ENCODE results near the gene CWC25. TPM values are rescaled to one million over a fixed set of nuclear protein-coding genes. Genes with fewer than 3 reads are reported as not detected.
"Not testable (repeated sequence)": the region's sequence is repeated elsewhere in the genome, so short reads cannot be mapped to it uniquely, and the experiment has no call there.

CWC25 gene
- total RNA-seq, 1 donor from 2014 or later = 38.3 TPM

- DNase-seq = no peak
- ChIA-PET POLR2A (no interaction called here), CTCF (no interaction called here)
- Mint-ChIP-seq H3K4me1 (peaks cover 12% of the 10 kb centered on the region), H3K9me3 (no peaks in the 10 kb centered on the region), H3K27me3 (no peaks in the 10 kb centered on the region), H3K27ac (no peak overlapping the region), H3K4me3 (no peak overlapping the region), H3K36me3 (ENCODE audit: low read depth) (peaks cover 26% of the 10 kb centered on the region)
- intact Hi-C loops (cut with micrococcal nuclease) = no loop called here
- TF ChIP-seq, protein P1, sequence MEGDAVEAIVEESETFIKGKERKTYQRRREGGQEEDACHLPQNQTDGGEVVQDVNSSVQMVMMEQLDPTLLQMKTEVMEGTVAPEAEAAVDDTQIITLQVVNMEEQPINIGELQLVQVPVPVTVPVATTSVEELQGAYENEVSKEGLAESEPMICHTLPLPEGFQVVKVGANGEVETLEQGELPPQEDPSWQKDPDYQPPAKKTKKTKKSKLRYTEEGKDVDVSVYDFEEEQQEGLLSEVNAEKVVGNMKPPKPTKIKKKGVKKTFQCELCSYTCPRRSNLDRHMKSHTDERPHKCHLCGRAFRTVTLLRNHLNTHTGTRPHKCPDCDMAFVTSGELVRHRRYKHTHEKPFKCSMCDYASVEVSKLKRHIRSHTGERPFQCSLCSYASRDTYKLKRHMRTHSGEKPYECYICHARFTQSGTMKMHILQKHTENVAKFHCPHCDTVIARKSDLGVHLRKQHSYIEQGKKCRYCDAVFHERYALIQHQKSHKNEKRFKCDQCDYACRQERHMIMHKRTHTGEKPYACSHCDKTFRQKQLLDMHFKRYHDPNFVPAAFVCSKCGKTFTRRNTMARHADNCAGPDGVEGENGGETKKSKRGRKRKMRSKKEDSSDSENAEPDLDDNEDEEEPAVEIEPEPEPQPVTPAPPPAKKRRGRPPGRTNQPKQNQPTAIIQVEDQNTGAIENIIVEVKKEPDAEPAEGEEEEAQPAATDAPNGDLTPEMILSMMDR (IDR thresholded peaks at IDR 0.05) = no peak
- ATAC-seq (ENCODE audit: low read depth) = no peak
These were observed 34.0 kb downstream of the CWC25 start for GRCh38 chr17:38791162-38791561.

GRCh38 chr17:38790148-38790707, 34.9 kb downstream of the CWC25 start:
- intact Hi-C loops (cut with micrococcal nuclease); DNase-seq; CTCF ChIA-PET; POLR2A ChIA-PET; H3K4me3 Mint-ChIP-seq; H3K27me3 Mint-ChIP-seq; ATAC-seq (ENCODE audit: low read depth); H3K9me3 Mint-ChIP-seq; H3K27ac Mint-ChIP-seq: not testable (repeated sequence)
- Mint-ChIP-seq H3K4me1 (peaks cover 10% of the 10 kb centered on the region), H3K36me3 (ENCODE audit: low read depth) (peaks cover 33% of the 10 kb centered on the region)

- no peak for ATAC-seq (ENCODE audit: low read depth)
- Mint-ChIP-seq H3K9me3 (no peaks in the 10 kb centered on the region), H3K27ac (no peak overlapping the region), H3K36me3 (ENCODE audit: low read depth) (peaks cover 40% of the 10 kb centered on the region), H3K4me1 (peaks cover 9% of the 10 kb centered on the region), H3K4me3 (no peak overlapping the region), H3K27me3 (no peaks in the 10 kb centered on the region)
- POLR2A ChIA-PET = no interaction called here
- TF ChIP-seq, protein P1 (IDR thresholded peaks at IDR 0.05) = no peak
- no peak for DNase-seq
- CTCF ChIA-PET = interaction anchor here (0.6 kb wide), 1 partner anchor 364 kb away, joined by 3 read pairs; no protein-coding TSS in a partner anchor
- intact Hi-C loops (cut with micrococcal nuclease) = no loop called here
These were observed 35.9 kb downstream of the CWC25 start for GRCh38 chr17:38789185-38789584.

DNA sequence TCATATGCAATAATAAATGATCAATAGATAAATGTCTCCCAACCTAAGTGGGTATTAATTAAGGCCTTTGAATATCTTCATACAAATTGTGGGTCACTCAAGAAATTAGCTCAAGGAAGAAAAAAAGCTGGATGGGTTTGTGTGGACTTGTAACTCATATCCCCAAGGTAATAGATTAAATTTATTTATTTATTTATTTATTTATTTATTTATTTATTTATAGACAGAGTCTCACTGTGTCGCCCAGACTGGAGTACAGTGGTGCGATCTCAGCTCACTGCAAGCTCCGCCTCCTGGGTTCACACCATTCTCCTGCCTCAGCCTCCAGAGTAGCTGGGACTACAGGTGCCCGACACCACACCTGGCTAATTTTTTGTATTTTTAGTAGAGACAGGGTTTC, 37.1 kb downstream of the CWC25 start:
- H3K36me3 Mint-ChIP-seq (ENCODE audit: low read depth) = peaks cover 44% of the 10 kb centered on the region
- POLR2A ChIA-PET; DNase-seq; CTCF ChIA-PET; H3K4me1 Mint-ChIP-seq; H3K9me3 Mint-ChIP-seq; H3K27ac Mint-ChIP-seq; H3K27me3 Mint-ChIP-seq; H3K4me3 Mint-ChIP-seq; ATAC-seq (ENCODE audit: low read depth): not testable (repeated sequence)
- intact Hi-C loops (cut with micrococcal nuclease) = loop anchor here (1.0 kb wide), 1 partner anchor 10 kb away; no protein-coding TSS in a partner anchor

DNA sequence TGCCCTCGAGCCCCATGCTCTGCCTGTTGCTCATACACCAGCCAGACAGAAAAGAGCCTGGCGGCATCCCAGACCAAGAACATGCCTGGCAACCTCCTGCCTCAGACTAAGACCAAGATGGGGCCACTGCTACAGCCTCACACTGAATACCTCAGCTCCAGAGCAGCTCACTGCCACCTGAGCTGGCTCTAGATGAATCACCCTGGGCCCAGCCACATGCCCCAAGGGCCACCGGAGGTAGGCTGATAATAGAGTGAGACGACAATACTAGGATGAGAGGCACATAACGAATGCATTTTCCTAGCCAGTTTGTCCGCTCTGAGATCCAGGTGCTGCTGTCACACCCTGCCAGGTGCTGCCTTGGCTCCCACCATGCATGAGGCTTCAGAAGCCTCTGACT, 38.7 kb downstream of the CWC25 start:
- Mint-ChIP-seq H3K27ac (no peak overlapping the region), H3K4me1 (peaks cover 2% of the 10 kb centered on the region), H3K4me3 (no peak overlapping the region), H3K27me3 (no peaks in the 10 kb centered on the region), H3K9me3 (no peaks in the 10 kb centered on the region), H3K36me3 (ENCODE audit: low read depth) (peaks cover 51% of the 10 kb centered on the region)
- ChIA-PET CTCF (no interaction called here), POLR2A (no interaction called here)
- DNase-seq (no peak), ATAC-seq (ENCODE audit: low read depth) (no peak)
- TF ChIP-seq, protein P1 (IDR thresholded peaks at IDR 0.05) = no peak
- intact Hi-C loops (cut with micrococcal nuclease) = no loop called here

GRCh38 chr17:38783227-38783626, 41.9 kb downstream of the CWC25 start:
- Mint-ChIP-seq H3K9me3 (no peaks in the 10 kb centered on the region), H3K4me1 (no peaks in the 10 kb centered on the region), H3K4me3 (no peak overlapping the region), H3K27me3 (no peaks in the 10 kb centered on the region), H3K36me3 (ENCODE audit: low read depth) (peaks cover 80% of the 10 kb centered on the region), H3K27ac (no peak overlapping the region)
- TF ChIP-seq, protein P1 (IDR thresholded peaks at IDR 0.05) = no peak
- DNase-seq (no peak), ATAC-seq (ENCODE audit: low read depth) (no peak)
- ChIA-PET CTCF (no interaction called here), POLR2A (no interaction called here)
- intact Hi-C loops (cut with micrococcal nuclease) = no loop called here
